Astrocyte (in vitro differentiated cells and primary cell): Measurements from ENCODE around the gene THSD7B. TPM values are rescaled to one million over a fixed set of nuclear protein-coding genes. Genes with fewer than 3 reads are reported as not detected.

ENCODE experiments used
- DNase-seq: peaks from one replicate; pipeline ENCODE4 v3.0.0-alpha.2; 2010; ENCODE audit warnings: low read depth
- FAIRE-seq: peaks from 2 replicates; lab custom pipeline; 2011; peaks lifted over from hg19 to GRCh38; lab: Jason Lieb, UNC
- H2AFZ ChIP-seq: 2 replicates; pipeline ENCODE4 v1.6.0; 2012; ENCODE audit warnings: low read depth, low read length, inconsistent platforms
- H3K27ac ChIP-seq: 2 replicates; pipeline ENCODE4 v1.5.1; 2011; ENCODE audit warnings: low read depth, low read length, inconsistent platforms
- H3K27me3 ChIP-seq: 2 replicates; pipeline ENCODE4 v1.6.0; 2011; ENCODE audit warnings: low read length, inconsistent platforms; ENCODE audit not compliant: insufficient read depth
- H3K36me3 ChIP-seq: 2 replicates; pipeline ENCODE4 v1.5.1; 2011; ENCODE audit warnings: low read length, inconsistent platforms; ENCODE audit not compliant: insufficient read depth
- H3K4me1 ChIP-seq: 2 replicates; pipeline ENCODE4 v1.5.1; 2011; ENCODE audit warnings: low read length, inconsistent platforms; ENCODE audit not compliant: insufficient read depth
- H3K4me2 ChIP-seq: 2 replicates; pipeline ENCODE4 v1.6.0; 2012; ENCODE audit warnings: low read length, inconsistent platforms
- H3K4me3 ChIP-seq: 2 replicates; pipeline ENCODE4 v1.5.1; 2011; ENCODE audit warnings: low read depth, mild to moderate bottlenecking, low read length, inconsistent platforms; ENCODE audit not compliant: insufficient read depth
- H3K79me2 ChIP-seq: 2 replicates; pipeline ENCODE4 v1.6.0; 2012; ENCODE audit warnings: mild to moderate bottlenecking, low read length, inconsistent platforms; ENCODE audit not compliant: insufficient read depth
- H3K9ac ChIP-seq: 2 replicates; pipeline ENCODE4 v1.6.0; 2012; ENCODE audit warnings: mild to moderate bottlenecking, low read length, inconsistent platforms
- H3K9me3 ChIP-seq: 2 replicates; pipeline ENCODE4 v1.5.1; 2012; ENCODE audit warnings: low read depth, mild to moderate bottlenecking, low read length, inconsistent platforms; ENCODE audit not compliant: insufficient read depth
- H4K20me1 ChIP-seq: 2 replicates; pipeline ENCODE4 v1.6.0; 2012; ENCODE audit warnings: low read length, inconsistent platforms; ENCODE audit not compliant: insufficient read depth
- H3K27ac Mint-ChIP-seq: one replicate; pipeline ENCODE4 v1.8.0; 2021; ENCODE audit warnings: mild to moderate bottlenecking, mixed read lengths; ENCODE audit not compliant: unreplicated experiment
- H3K27me3 Mint-ChIP-seq: one replicate; pipeline ENCODE4 v1.8.0; 2021; ENCODE audit warnings: low read depth, mixed read lengths; ENCODE audit not compliant: unreplicated experiment
- H3K36me3 Mint-ChIP-seq: one replicate; pipeline ENCODE4 v1.8.0; 2021; ENCODE audit warnings: low read depth, mixed read lengths; ENCODE audit not compliant: unreplicated experiment
- H3K4me1 Mint-ChIP-seq: one replicate; pipeline ENCODE4 v1.8.0; 2021; ENCODE audit warnings: low read depth, mixed read lengths; ENCODE audit not compliant: unreplicated experiment
- H3K4me3 Mint-ChIP-seq: one replicate; pipeline ENCODE4 v1.8.0; 2021; ENCODE audit warnings: mild to moderate bottlenecking, moderate library complexity, mixed read lengths; ENCODE audit not compliant: unreplicated experiment
- H3K9me3 Mint-ChIP-seq: one replicate; pipeline ENCODE4 v1.8.0; 2021; ENCODE audit warnings: mild to moderate bottlenecking, mixed read lengths; ENCODE audit not compliant: unreplicated experiment
- CTCF ChIP-seq: IDR thresholded peaks from 2 replicates; pipeline ENCODE4 v1.5.1; 2011; ENCODE audit warnings: low read depth, mild to moderate bottlenecking, inconsistent platforms, low read length, moderate library complexity; ENCODE audit not compliant: insufficient read depth
- EZH2 ChIP-seq: IDR thresholded peaks from 2 replicates; pipeline ENCODE4 v1.6.1; 2012; ENCODE audit warnings: mild to moderate bottlenecking, low read length, inconsistent platforms; ENCODE audit not compliant: insufficient read depth
- total RNA-seq: library from RNA; stranded (reverse); gene quantifications from 2 replicates; pipeline ENCODE4 v1.2.1, GENCODE V29; 2021

Gene THSD7B
- total RNA-seq, 1 donor from 2014 or later: 0.18 TPM

- Mint-ChIP-seq H3K4me3 (no peak overlapping the region), H3K27me3 (no peaks in the 10 kb centered on the region), H3K27ac (no peak overlapping the region), H3K9me3 (peaks cover 3% of the 10 kb centered on the region), H3K36me3 (no peaks in the 10 kb centered on the region), H3K4me1 (no peaks in the 10 kb centered on the region)
- H3K9me3 ChIP-seq: no peaks in the 10 kb centered on the region
- no peak for DNase-seq
- no peak overlapping the region for H3K9ac ChIP-seq
- H3K79me2 ChIP-seq: no peaks in the 10 kb centered on the region
- FAIRE-seq: no peak
- no peak overlapping the region for H3K4me3 ChIP-seq
- H3K4me2 ChIP-seq: no peak overlapping the region
- no peak overlapping the region for H2AFZ ChIP-seq
- H3K27me3 ChIP-seq: no peaks in the 10 kb centered on the region
- no peak overlapping the region for H3K27ac ChIP-seq
- no peaks in the 10 kb centered on the region for H3K4me1 ChIP-seq
- no peaks in the 10 kb centered on the region for H3K36me3 ChIP-seq
- TF ChIP-seq EZH2: no peak
- no peak for TF ChIP-seq CTCF
- no peaks in the 10 kb centered on the region for H4K20me1 ChIP-seq
Measured at GRCh38 chr2:137715731-137716191, 950.4 kb downstream of the THSD7B start.

GRCh38 chr2:137718786-137719185 lies 953.4 kb downstream of the THSD7B start:
- Histone ChIP-seq H3K27me3 (no peaks in the 10 kb centered on the region), H2AFZ (no peak overlapping the region), H3K4me3 (no peak overlapping the region), H3K79me2 (no peaks in the 10 kb centered on the region), H3K27ac (no peak overlapping the region), H3K36me3 (no peaks in the 10 kb centered on the region), H3K4me1 (no peaks in the 10 kb centered on the region), H3K9me3 (no peaks in the 10 kb centered on the region), H3K4me2 (no peak overlapping the region), H3K9ac (no peak overlapping the region), H4K20me1 (no peaks in the 10 kb centered on the region)
- H3K36me3 Mint-ChIP-seq: no peaks in the 10 kb centered on the region
- TF ChIP-seq CTCF: no peak
- no peak for TF ChIP-seq EZH2
- no peak overlapping the region for H3K4me3 Mint-ChIP-seq
- FAIRE-seq: no peak
- no peaks in the 10 kb centered on the region for H3K4me1 Mint-ChIP-seq
- peaks cover 3% of the 10 kb centered on the region for H3K9me3 Mint-ChIP-seq
- H3K27ac Mint-ChIP-seq: no peak overlapping the region
- H3K27me3 Mint-ChIP-seq: no peaks in the 10 kb centered on the region
- no peak for DNase-seq

GRCh38 chr2:137721733-137722132 lies 956.4 kb downstream of the THSD7B start:
- FAIRE-seq: no peak
- no peak overlapping the region for H3K27ac ChIP-seq

More at GRCh38 chr2:137721733-137722132, 956.4 kb downstream of the THSD7B start:
- Histone ChIP-seq H3K9me3 (no peaks in the 10 kb centered on the region), H4K20me1 (no peaks in the 10 kb centered on the region), H3K36me3 (no peaks in the 10 kb centered on the region), H3K4me2 (no peak overlapping the region), H3K9ac (no peak overlapping the region), H3K79me2 (no peaks in the 10 kb centered on the region), H3K27me3 (peaks cover 2% of the 10 kb centered on the region), H2AFZ (no peak overlapping the region), H3K4me3 (no peak overlapping the region), H3K4me1 (no peaks in the 10 kb centered on the region)
- no peaks in the 10 kb centered on the region for H3K36me3 Mint-ChIP-seq
- H3K4me1 Mint-ChIP-seq: no peaks in the 10 kb centered on the region
- no peak for DNase-seq
- no peaks in the 10 kb centered on the region for H3K27me3 Mint-ChIP-seq
- TF ChIP-seq CTCF: no peak
- TF ChIP-seq EZH2: no peak
- H3K27ac Mint-ChIP-seq: no peak overlapping the region
- peaks cover 3% of the 10 kb centered on the region for H3K9me3 Mint-ChIP-seq
- no peak overlapping the region for H3K4me3 Mint-ChIP-seq
